HG02973 (cell line): Measurements from ENCODE around the gene ELF1.

Experiments used
- ATAC-seq: cut with Tn5 transposase; IDR thresholded peaks from one replicate; pipeline ENCODE4 v1.9.1; 2021; ENCODE audit warnings: moderate library complexity; ENCODE audit not compliant: unreplicated experiment

Gene ELF1

GRCh38 chr13:41019011-41019487, at the start of gene ELF1:
TSS of gene ELF1 (minus strand) at chr13:41019316. CDS start at chr13:40982054, 37,262 bp downstream.
- ATAC-seq, result peak; percentile 87

GRCh38 chr13:41065078-41065477, 46.0 kb upstream of the ELF1 start:
- no peak for ATAC-seq

GRCh38 chr13:41064493-41064892, 45.4 kb upstream of the ELF1 start:
- ATAC-seq, result no peak

GRCh38 chr13:41061914-41062837, 43.1 kb upstream of the ELF1 start:
- peak; percentile 27 for ATAC-seq

GRCh38 chr13:41061075-41061913, 42.2 kb upstream of the ELF1 start, which contains the start of gene WBP4:
TSS of gene WBP4 (plus strand) at chr13:41061509. CDS start at chr13:41061674, 165 bp downstream.
- peak; percentile 69 for ATAC-seq

GRCh38 chr13:41060724-41061074, 41.6 kb upstream of the ELF1 start:
- peak; percentile 36 for ATAC-seq

GRCh38 chr13:41060082-41060723, 41.1 kb upstream of the ELF1 start:
- peak; percentile 24 for ATAC-seq

GRCh38 chr13:41059456-41060081, 40.5 kb upstream of the ELF1 start:
- no peak for ATAC-seq

- ATAC-seq, result no peak
Observed at GRCh38 chr13:41058295-41059070, 39.4 kb upstream of the ELF1 start.

GRCh38 chr13:41056826-41057711, 38.0 kb upstream of the ELF1 start:
- ATAC-seq, result no peak

GRCh38 chr13:41056194-41056593, 37.1 kb upstream of the ELF1 start:
- no peak for ATAC-seq

GRCh38 chr13:41054919-41055619, 36.0 kb upstream of the ELF1 start:
- no peak for ATAC-seq

GRCh38 chr13:41054212-41054877, 35.2 kb upstream of the ELF1 start:
- ATAC-seq, result no peak

GRCh38 chr13:41053384-41053826, 34.3 kb upstream of the ELF1 start:
- ATAC-seq, result peak; percentile 62

- ATAC-seq, result no peak
Observed at GRCh38 chr13:41052441-41052840, 33.3 kb upstream of the ELF1 start.

- no peak for ATAC-seq
Observed at GRCh38 chr13:41049480-41050440, 30.6 kb upstream of the ELF1 start.
